HEK293 (cell line): ENCODE measurements around the gene HS3ST6.

Experiments
- SETDB1 ChIP-seq: IDR thresholded peaks from one replicate; pipeline ENCODE4 v1.6.1; 2017; ENCODE audit warnings: mild to moderate bottlenecking, low read length, moderate library complexity, mixed read lengths; ENCODE audit not compliant: insufficient read length
- ZNF830 ChIP-seq: fragments of 450-650 bp; IDR thresholded peaks from 2 replicates; pipeline ENCODE4 v1.5.0; 2018; ENCODE audit warnings: missing biosample characterization, missing genetic modification characterization, low read depth, mild to moderate bottlenecking, moderate library complexity

- TF ChIP-seq ZNF830 (tag by site-specific recombination) (no peak), SETDB1 (no peak)
Observed at GRCh38 chr16:1902547-1903219, 15.5 kb downstream of the HS3ST6 start.
